HG03571 (cell line): ENCODE results near the gene FSTL4.

Source experiments
- ATAC-seq: cut with Tn5 transposase; IDR thresholded peaks from one replicate; pipeline ENCODE4 v1.9.1; 2021; ENCODE audit not compliant: unreplicated experiment

Gene FSTL4

DNA sequence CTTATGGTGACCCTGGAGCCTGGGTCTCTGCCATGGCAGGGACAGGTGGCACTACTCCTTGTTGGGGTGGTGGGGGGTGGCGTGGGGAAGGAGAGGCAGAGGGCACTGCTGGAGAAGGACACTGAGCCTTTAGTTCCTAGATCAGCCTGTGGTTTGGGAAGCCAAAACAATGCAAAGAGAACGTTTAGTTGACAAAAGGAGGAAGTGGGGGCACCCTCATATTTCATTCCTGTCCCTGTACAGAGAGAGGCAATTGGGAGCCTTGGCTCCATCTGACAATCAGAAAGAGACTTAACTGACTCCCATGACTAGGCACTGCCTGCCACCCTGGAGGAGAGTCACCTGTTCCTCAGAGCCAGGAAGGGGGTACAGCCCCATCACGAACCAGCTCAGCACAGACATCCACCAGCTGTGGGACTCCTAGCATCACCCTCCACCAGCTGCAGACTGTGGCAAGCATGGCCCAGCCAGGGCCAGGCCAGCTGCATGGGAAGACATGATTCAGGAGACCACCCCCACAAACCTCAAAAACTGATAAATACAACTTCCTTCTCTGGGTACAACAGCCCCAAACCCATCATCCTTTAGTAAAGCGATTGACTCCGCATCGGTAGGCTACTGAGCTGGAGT, 303.1 kb downstream of the FSTL4 start:
- ATAC-seq, result no peak

DNA sequence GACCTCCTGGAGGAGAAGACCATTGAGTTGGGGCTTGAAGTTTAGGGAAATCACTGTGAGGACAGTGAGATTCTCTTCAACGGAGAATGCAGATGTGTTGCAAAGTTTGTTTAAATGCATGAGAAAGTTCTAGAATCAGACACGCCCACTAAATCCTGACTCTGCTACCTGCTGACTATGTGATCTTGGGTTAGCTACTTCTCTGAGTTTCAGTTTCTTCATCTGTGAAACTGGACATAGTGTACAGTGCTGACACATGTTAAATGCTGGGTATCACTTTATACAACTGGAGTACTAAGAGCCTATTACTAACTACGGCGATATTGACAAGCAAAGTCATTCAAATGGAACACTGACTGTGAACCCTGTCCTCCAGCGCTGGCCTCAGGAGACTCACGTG, 305.1 kb downstream of the FSTL4 start:
- no peak for ATAC-seq

DNA sequence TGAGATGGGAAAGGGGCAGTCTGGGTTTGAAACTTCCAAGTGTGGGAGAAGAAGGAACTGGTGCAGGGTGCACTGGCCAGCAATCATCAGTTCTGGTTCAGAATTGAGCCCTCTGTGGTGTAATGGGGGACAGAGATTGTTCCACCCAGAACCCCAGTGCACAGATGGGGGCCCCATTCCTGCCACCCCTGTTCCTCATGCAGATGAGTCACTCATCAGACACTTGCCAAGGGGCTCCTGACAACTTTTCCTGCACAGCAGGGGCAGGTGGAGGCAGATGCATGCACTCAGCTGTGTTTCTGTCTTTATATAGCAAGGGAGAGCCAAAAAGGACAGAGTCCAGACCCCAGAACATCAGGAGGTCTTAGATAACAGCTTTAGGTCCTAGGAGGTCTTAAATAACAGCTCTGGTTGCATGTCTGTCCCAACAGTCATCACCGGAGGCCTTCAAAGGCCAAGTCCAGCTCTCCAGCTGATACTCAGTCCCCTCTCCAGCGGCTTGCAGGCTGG, 307.6 kb downstream of the FSTL4 start:
- ATAC-seq, result no peak

DNA sequence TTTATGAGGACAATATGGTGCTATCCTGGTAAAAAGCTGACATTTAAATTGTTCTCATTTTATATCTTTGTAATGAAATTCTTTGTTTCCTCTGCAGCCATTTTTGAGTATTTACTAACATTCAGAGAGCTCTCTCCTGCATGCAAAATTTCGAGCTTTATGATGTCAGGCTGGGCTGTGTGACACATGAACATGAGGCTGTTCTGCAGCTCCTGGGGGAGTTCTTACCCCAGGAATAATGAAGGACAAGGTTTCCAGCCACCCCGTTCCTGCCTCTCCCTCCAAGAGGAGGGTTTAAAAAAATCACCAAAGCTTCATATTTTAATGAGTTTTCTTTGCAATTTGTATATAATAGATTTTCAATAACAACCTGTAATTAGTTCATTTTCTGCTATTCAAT, 308.2 kb downstream of the FSTL4 start:
- ATAC-seq, result no peak

DNA sequence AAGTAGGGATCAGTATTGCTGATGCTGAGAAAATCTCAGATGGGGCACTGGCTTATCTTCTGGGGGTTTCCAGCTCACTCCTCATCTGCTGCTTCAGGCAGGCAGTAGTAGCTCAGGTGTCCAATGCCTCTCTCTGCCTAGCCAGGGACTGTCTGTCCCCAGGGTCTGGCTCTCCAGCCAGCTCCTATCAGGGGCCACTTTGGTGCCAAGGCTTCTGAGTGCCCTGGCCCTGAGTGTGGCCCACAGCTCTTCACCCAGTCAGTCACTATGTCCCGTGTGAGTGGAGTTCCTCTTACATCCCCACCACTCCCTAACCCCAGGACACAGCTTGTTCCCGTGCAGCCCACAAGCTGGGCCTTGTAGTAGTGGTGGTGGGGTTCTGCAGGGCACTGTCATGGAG, 309.0 kb downstream of the FSTL4 start:
- no peak for ATAC-seq

DNA sequence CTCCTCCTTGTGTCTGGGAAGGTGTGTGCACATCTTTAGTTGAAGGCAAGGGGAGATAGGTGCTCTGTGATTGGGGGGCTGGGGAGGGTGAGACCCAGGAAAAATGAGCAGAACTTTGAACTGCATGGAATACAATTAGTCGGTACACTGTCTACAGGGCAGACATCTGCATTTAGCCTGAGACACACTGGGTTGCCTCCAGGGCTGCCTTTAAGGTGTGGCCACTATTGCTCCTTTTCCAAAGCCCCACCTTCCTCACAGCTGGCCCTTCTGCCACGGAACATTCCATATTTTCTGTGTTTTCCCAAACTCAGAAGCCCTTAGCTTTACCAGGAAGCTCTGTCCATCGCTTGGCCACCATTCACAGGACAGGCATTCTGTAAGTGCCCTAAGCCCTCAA, 312.6 kb downstream of the FSTL4 start:
- no peak for ATAC-seq

DNA sequence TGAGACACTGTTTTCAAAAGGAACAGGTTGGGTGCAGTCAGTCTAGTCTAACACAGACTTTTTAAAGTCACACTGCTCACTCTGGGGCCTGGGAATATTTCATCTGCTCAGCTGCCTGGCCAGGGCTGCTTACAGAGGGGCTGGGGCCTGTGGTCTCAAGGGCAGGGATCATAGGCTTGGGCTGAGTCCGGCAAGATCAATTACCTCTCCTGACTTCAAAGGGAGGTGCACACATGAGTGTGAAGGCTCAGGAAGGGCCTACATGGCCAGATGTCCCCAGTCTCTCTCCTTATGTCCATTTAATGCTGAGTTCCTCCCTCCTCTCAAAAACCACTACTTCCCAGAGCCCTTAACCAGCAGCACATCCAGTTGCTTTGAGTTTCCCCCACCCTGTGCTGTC, 313.3 kb downstream of the FSTL4 start:
- no peak for ATAC-seq

DNA sequence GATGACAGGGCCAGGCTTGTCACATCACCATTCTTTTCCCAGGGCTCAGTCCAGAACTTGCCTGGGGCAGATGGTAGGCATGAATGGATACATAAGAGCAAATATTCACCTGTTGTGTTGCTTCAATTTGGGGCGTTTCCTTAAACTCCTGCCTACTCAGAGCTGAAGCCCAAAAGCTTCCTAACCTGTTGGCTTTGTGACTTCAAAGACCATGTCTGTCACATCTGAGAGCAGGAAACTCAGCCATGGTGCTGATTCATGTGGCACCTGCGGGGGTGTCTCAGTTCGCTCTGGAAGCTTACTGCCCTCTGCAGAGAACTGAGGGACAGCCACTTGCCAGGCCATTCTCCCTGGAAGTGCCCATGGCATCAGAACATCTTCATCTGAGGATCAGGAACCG, 313.9 kb downstream of the FSTL4 start:
- no peak for ATAC-seq

DNA sequence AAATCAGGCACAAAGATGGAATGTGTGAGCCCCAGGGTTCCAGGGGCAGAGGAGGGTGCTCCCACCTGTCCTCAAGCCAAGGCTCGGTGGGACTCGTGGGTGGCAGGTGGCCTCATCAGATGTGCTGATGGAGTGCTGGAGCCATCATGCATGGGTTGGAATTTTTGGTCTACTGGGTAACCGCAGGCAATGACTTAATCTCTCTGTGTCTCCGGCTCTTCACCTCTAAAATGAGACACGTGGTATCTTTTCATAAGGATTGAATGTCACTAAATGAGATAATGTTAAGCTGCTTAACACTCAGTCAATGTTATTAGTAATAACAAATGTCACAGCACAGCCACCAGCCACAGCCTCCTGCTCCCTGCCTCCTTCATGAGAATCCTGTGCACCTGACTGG, 315.0 kb downstream of the FSTL4 start:
- no peak for ATAC-seq

DNA sequence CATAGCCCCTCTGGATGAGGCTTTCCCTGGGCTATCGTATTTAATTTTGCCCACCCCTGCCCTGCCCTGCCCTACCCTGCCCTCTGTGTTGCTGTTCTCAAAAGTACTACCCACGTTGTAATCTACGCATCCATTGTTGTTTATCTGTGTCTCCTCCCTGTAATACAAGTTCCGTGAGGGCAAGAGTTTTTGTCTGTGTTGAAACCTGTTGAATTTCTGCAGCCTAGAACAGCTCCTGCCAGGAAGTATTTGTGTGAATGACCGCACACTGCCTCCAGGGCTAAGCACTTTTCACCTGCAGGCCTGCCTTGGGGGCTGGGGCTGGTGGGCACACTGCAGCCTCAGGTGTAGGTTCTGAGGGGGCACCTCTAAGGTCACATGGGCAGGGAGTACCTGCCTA, 315.7 kb downstream of the FSTL4 start:
- no peak for ATAC-seq

DNA sequence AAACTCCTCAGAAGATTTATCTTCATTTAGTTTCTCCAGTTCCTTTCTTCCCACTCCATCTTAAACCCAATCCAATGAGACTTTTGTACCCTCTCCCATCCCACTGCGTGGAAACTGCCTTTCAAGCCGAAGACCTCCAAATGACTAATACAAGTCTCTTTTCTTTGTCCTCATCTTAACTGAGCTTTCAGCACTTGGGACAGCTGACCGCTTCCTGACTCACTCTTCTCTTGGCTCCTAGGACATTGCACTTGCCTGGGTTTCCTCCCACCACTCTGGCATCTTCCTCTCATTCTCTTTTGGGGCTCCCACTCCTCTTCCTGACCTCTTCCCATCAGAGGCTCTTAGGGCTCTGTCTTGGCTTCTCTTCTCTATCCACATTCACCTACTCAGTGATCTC, 316.8 kb downstream of the FSTL4 start:
- ATAC-seq, result no peak

DNA sequence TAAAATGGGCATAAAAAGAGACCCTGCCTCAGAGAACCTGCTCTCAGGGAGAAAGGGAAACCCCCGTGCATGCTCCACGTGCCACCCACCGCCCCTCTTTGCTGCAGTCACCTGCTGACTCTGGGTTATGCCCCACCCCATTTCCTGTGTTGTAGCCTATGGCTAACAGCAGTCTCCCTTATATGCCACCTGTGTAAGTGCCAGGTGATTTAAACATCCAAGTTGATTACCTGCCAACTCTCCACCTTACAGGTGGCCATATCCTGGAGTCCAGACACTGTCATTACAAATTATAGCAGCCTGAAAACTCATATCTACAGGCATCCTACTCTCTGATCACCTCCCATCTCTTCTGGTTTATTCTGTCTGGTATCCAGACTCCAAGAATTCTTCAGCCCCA, 318.0 kb downstream of the FSTL4 start:
- ATAC-seq, result no peak

DNA sequence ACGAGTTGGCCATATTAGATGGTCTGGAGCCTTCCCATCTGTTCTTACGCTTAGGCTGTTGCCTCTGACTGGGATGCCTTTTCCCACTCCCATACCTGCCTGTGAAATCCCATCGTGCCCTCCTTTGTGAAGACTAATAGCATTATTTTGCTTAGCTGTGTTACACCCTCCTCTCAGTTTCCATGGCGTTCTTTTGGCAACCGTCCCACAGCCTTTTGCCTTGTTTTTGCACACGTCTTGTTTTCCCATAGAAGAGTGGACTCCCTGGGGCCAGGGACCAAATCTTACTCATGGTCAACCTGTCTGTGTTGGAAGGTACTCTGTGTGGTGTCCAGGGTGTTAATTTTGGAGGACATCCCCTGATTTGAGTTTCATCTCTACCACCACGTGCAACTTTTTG, 318.4 kb downstream of the FSTL4 start:
- no peak for ATAC-seq

DNA sequence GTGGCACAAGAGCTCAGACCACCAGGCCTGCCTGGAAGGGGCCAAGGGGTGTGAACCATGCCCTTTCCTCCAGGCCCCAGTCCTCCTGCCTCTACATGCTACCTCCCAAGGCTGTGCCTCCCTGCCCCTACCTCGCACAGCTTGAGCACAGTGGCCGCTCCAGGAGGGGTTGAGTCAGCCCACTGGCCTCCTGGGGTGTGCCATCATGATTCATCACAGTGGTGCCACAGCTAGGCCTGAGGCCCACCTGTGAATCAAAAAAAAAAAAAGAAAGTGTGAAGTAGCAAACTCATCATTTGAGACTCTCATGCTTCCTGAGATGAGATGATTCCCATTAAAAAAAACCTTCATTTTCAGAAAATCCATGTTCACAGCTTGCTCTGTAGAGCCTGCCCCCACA, 320.0 kb downstream of the FSTL4 start:
- ATAC-seq, result no peak

DNA sequence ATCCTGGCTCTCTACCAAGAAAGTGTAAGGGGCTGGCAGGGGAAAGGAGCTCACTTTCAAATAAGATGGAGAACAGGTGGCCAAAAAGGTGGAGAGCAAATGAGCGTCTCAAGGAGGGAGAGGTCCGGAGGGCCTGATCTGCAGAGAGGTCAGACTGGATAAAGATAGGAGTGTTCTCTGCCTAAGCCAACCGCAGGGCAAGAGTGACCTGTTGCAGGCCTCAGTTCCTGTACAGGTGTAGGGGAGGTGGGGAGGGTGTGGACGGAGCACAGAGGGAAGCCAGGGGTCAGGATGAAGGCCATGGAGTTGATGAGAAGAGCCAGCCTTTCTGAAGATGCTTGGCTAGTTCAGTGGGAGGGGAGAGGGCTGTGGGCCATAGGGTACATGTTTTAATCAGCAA, 320.8 kb downstream of the FSTL4 start:
- ATAC-seq, result no peak

DNA sequence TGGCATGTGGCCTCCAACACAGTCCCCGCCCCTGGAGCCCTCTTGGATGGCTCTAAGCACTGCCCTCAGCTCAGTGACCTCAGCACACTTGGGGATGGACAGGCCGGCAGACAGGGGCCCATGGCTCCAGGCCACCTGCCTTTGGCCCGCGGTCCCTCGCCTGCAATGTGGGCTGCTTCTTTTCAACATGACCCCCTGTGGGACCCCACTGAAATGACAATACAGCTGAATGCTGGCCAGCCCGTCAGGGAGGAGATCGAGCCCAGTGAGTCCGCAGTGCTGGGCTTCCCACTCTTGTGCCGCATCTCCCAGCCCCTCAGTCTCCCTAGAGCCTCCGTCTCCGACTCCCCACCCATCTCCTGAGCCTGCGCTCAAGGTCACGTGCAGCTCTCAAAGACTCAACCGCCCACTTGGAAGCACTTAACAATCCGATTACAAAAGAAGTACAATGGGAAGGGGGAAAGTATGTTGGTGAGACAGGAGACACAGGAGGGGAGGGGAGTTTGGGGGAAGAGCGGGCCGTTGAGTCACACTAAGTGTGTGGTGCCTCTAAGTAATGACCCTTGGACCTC, 321.6 kb downstream of the FSTL4 start:
- ATAC-seq, result no peak

DNA sequence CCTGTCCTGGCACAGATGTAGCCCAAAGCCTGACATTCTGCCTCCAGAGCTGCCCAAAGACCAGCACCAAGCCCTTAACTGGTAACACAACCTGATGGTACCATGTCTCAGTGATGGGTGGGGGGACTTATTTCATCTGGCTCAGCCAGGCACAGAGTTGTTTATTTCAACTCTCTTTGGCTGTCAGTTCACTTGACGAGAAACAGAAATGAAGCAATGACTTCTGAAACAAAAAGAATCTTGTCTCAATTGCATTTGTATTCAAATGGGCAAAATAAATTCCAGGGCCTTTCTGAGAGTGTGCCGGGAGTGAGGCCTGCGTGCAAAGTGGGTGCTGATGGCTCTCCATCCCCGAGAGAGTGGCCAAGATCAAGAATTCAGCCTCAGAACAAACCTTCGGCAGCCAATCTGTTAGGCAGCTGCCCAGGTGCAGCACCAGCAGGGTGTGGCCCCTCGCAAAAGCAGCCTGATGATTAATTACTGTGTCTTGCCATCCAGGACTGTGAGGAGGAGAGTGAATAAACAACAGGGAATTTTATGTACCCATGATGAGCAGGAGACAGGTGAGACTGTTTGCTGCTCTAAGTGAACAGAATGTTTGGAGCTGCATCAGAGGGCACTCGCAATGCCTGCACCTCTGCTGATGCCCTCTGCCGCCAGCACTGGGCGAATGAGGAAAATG, 322.5 kb downstream of the FSTL4 start:
- ATAC-seq, result no peak

DNA sequence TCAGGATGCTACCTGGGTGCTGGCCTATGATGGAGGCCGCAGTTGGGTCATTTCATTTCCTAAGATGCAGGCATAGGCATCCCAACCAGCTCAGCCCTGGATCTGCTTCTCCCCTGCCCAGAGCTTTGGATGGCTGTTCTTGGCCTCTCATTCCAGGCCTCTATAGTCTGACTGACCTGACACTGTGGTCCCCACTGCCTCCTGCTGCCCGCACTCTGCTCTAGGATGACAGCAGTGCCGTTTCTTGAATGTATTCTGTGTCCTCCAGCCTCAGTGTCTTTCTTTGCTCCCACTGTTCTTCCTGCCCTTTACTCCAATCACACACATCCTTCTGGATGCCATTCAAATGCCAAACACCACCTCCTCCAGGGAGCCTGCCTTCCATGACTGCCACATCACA, 324.8 kb downstream of the FSTL4 start:
- no peak for ATAC-seq

DNA sequence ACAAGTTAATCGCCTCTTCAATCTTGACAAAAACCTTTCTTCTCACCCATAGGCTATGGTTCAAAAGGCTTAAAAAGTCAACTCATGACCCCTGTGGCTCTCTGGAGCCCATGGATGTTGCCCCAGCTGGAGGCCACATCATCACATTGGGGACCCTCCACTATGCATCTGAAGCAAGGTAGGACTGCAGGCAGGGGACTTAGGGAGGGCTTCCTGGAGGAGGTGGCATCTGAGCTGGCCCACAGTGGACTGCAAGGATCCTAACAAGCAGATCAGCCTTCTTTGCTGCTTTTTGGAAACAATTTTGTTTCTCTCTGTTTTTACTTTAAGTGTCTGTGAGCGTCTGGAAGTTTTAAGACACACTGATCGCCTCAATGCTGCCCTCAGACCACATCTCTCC, 325.9 kb downstream of the FSTL4 start:
- no peak for ATAC-seq

DNA sequence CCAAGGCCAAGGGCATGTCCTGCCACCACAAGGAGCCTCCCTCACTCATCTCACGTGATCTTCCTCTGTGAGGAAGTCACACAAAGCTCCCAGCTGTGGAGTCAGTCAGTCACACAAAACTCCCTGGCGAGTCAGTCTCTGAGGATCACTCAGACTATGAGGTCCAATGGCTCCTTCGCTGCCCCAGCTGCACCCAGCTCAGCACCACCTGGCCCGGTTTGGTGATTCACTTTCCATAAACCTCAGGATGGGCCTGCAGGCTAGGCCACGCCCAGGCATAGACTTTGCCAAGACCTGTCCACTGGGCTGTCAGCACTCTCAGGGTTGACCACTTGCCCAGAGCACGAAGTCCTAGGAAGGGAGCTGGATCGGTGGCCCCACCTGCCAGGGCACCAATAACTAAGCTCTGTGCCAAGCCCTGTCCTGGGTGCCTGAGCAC, 326.7 kb downstream of the FSTL4 start:
- ATAC-seq, result no peak

DNA sequence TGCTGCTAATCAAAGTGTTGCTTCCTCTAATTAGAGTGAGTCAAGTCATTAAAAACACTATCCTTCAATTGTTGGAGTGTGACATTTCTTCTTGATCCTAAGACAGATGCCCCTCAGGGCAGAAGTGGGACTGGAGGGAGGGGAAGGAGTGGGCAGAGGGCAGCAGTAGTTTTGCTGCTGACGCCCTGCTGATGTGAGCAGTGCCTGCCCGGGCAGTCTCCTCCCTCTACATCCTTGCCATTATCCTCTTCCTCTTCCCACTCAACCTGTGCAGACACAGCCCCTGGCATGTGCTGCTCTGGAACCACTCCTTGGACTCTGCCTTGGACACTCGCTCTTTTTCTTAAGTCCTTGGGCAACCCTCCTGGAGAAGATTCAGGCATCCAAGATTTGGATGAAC, 328.0 kb downstream of the FSTL4 start:
- ATAC-seq, result no peak

DNA sequence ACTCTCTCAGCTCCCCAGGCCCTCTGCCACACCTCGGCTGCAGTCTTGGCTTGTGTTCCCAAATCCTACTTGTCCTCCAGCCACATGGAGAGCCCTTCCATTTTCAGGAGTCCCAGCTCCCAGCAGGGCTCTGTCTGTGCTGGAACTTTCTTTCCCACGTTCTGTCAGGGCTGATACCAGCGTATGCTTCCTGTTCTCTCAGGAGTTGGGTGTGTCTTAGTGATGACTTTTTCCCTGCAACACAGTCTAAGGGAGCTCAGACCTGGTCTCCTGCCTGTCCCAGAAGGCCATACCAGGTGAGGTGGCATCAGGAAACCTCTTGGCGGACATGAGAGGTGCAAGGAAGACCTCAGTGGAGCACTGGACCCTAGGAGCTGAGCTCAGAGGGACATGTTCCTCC, 334.0 kb downstream of the FSTL4 start:
- no peak for ATAC-seq

DNA sequence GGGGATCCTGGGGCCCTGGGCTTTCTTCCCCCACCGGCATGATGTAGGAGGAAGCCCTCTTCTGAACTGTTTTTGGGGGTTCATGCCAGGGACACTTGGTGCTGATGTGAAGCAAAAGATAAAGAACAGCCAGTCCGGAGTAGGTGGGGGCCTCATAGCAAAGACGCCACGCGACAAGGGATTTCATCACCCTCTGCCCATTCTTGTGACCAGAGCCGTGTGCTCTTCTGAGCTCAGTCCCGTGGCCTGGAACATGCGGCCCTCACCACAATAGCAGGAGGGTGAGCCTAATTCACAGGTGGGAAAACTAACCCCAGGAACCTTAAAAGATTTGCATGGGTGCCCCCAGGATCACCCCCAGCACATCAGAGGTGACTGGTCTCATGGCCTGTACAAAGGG, 334.6 kb downstream of the FSTL4 start:
- ATAC-seq, result no peak
